SH-SY5Y (cell line): ENCODE data around the gene SSTR5.

ENCODE experiments used
- GATA2 ChIP-seq: IDR thresholded peaks from 2 replicates; pipeline ENCODE4 v1.6.1; 2011; ENCODE audit warnings: mild to moderate bottlenecking, low read depth, low read length
- GATA3 ChIP-seq: IDR thresholded peaks from 2 replicates; pipeline ENCODE4 v1.6.1; 2011; ENCODE audit warnings: low read depth, mild to moderate bottlenecking, low read length, moderate library complexity

DNA sequence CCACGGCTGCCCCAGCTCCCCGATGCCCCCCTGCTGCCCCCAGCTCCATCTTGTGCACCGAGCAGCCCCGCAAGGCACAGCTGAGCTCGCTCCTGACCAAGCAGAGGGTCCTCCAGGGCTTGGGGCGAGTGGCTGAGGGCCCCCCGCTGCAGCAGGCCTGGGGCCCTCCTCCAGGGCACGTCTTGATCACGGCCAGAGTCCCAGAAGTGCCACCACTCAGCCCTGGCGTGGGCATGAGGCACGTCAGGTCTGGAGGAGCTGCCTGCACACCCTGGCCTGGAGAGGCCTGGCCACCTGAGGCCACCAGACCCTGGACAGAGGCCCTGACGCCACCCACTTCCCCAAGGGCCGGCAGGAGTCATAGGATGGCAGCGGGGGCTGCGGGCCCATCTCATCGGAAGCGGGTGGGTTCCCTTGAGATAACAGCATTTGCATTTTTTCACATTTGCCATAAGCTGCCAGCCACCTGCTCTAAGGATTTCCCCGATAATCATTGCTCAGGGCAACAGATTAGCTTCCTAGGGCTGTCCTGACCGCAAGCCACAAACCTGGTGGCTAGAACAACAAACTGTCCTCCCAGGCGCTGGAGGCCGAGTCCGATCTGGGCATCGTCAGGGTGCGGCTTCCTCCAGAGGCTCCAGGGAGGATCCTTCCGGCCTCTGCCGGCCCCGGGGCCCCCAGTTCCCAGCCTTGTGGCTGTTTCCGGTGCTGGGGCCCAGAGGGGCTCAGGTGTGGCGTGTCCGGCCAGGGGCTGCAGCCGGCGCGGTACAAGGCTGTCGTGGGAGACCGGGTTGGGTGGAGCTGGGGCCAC, 47.4 kb downstream of the SSTR5 start:
- TF ChIP-seq GATA3: no peak
- TF ChIP-seq GATA2: no peak
